Endodermal cell (in vitro differentiated cells): ENCODE results near the gene LAMB1. TPM values are rescaled to one million over a fixed set of nuclear protein-coding genes. Genes with fewer than 3 reads are reported as not detected.

Experiments used
- DNase-seq: peaks from one replicate; pipeline ENCODE4 v3.0.0-alpha.2; 2017
- H3K27ac ChIP-seq: 2 replicates; pipeline ENCODE4 v1.5.1; 2013; ENCODE audit warnings: mild to moderate bottlenecking, low read depth, low read length, moderate library complexity
- H3K27me3 ChIP-seq: 2 replicates; pipeline ENCODE4 v1.6.1; 2013; ENCODE audit warnings: mild to moderate bottlenecking, low read length, moderate library complexity; ENCODE audit not compliant: insufficient read depth, control insufficient read depth, poor library complexity, severe bottlenecking
- H3K36me3 ChIP-seq: 2 replicates; pipeline ENCODE4 v1.7.0; 2013; ENCODE audit warnings: mild to moderate bottlenecking, low read length, moderate library complexity; ENCODE audit not compliant: control insufficient read depth, insufficient read depth
- H3K4me1 ChIP-seq: one replicate; pipeline ENCODE4 v1.7.0; 2013; ENCODE audit warnings: low read length; ENCODE audit not compliant: control insufficient read depth, insufficient read depth
- H3K4me3 ChIP-seq: 2 replicates; pipeline ENCODE4 v1.5.1; 2013; ENCODE audit warnings: mild to moderate bottlenecking, low read length, moderate library complexity
- H3K9ac ChIP-seq: 2 replicates; pipeline ENCODE4 v1.6.1; 2013; ENCODE audit warnings: mild to moderate bottlenecking, low read length, moderate library complexity; ENCODE audit not compliant: poor library complexity, severe bottlenecking; ENCODE audit errors: extremely low read depth
- H3K9me3 ChIP-seq: 2 replicates; pipeline ENCODE4 v1.6.1; 2013; ENCODE audit warnings: mild to moderate bottlenecking, low read length, moderate library complexity; ENCODE audit not compliant: control insufficient read depth
- H3K27ac Mint-ChIP-seq: 2 replicates; pipeline ENCODE4 v1.8.0; 2020; ENCODE audit warnings: mixed read lengths
- H3K27me3 Mint-ChIP-seq: 2 replicates; pipeline ENCODE4 v1.8.0; 2021; ENCODE audit warnings: mild to moderate bottlenecking, mixed read lengths; ENCODE audit not compliant: insufficient read depth
- H3K36me3 Mint-ChIP-seq: 2 replicates; pipeline ENCODE4 v1.8.0; 2020; ENCODE audit warnings: low read depth, mixed read lengths
- H3K4me1 Mint-ChIP-seq: 2 replicates; pipeline ENCODE4 v1.8.0; 2020; ENCODE audit warnings: mixed read lengths
- H3K4me3 Mint-ChIP-seq: 2 replicates; pipeline ENCODE4 v1.8.0; 2020; ENCODE audit warnings: mild to moderate bottlenecking, moderate library complexity, mixed read lengths
- H3K9me3 Mint-ChIP-seq: 2 replicates; pipeline ENCODE4 v1.8.0; 2020; ENCODE audit warnings: mild to moderate bottlenecking, mixed read lengths
- CTCF ChIP-seq: fragments of 200-600 bp; sonication (generic); conservative IDR thresholded peaks from 2 replicates; pipeline ENCODE4 v1.5.0; 2021; ENCODE audit warnings: antibody characterized with exemption, mild to moderate bottlenecking
- WGBS, 2 experiments: methylation state at CpG; one replicate each; pipeline versions ENCODE4 v1.1.5 to v1.1.7; 2013; ENCODE audit warnings: missing lambda C conversion rate in 2 of 2, mixed read lengths in 1 of 2; ENCODE audit not compliant: insufficient coverage in 1 of 2, insufficient read length in 1 of 2; 5-methylcytosine and 5-hydroxymethylcytosine counted together
- total RNA-seq, 2 donors: library from RNA; stranded (reverse); fragmentation: NEBNext Ultra II Directional in 1 of 2; extraction: Animal tissue kit (Norgen Biotek cat#: 25700) in 1 of 2; gene quantifications; 2 replicates in 1 of 2; 3 replicates in 1 of 2; pipeline ENCODE4 v1.2.1, GENCODE V29; 2021

LAMB1 gene
- total RNA-seq, 2 donors from 2014 or later = 192 to 209 TPM

DNA sequence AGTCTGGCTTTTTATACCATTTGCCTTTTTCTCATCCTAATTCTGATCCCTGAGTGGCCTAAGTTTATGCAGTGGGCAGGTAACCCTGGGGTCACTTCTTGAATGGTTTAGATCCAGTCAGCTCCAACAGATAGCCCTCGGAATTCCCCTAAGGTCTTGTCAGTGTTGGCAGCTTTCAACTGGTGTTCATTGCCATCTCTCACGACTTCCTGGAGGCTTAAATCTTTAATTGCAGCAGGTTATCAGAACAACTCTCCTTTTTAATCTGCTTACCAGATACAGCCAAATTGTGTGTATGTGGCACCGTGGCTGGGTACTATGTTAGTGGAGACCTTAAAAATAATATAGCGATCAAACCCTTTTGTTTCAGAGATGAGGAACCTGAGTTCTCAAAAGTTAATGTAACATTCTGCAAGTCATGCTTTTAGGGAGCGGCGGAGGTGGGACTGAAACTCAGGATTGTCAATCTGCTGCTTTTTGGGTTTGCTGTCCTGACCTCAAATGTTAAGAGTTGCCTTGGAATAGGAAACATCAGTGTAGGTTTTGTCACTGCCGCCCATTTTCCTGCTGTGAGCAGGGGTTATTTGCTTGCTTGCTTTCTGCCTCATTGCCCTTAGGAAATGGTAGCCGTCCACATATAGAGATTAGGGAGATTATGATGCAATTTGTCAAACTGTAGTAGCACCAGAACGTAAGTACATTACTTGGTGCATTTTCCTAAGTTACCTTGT, 111.2 kb downstream of the LAMB1 start:
- no peak for TF ChIP-seq CTCF
- H3K27ac Mint-ChIP-seq = peak overlapping the region; percentile 98

GRCh38 chr7:107890962-107891635, 111.9 kb downstream of the LAMB1 start, which contains the start of gene DLD:
Gene DLD, plus strand, starts transcription at chr7:107891183. Its CDS starts 68 bp downstream, at chr7:107891251.
- peaks cover 6% of the 10 kb centered on the region for H3K9me3 Mint-ChIP-seq
- no peak for TF ChIP-seq CTCF

More for the DNA sequence above, 111.2 kb downstream of the LAMB1 start:
- WGBS, 2 experiments = 67 to 85% methylated on average over 6 to 9 of the region's 9 CpGs
- Histone ChIP-seq H3K9me3 (no peaks in the 10 kb centered on the region), H3K27me3 (no peaks in the 10 kb centered on the region), H3K9ac (peak overlapping the region; percentile 89), H3K27ac (peak overlapping the region; percentile 74), H3K4me1 (no peaks in the 10 kb centered on the region), H3K36me3 (peaks cover 35% of the 10 kb centered on the region), H3K4me3 (peak overlapping the region; percentile 93)
- no peak for DNase-seq
- H3K4me3 Mint-ChIP-seq = peak overlapping the region; percentile 89
- peaks cover 16% of the 10 kb centered on the region for H3K4me1 Mint-ChIP-seq
- H3K27me3 Mint-ChIP-seq = no peaks in the 10 kb centered on the region
- peaks cover 6% of the 10 kb centered on the region for H3K9me3 Mint-ChIP-seq
- H3K36me3 Mint-ChIP-seq = peaks cover 24% of the 10 kb centered on the region

DNA sequence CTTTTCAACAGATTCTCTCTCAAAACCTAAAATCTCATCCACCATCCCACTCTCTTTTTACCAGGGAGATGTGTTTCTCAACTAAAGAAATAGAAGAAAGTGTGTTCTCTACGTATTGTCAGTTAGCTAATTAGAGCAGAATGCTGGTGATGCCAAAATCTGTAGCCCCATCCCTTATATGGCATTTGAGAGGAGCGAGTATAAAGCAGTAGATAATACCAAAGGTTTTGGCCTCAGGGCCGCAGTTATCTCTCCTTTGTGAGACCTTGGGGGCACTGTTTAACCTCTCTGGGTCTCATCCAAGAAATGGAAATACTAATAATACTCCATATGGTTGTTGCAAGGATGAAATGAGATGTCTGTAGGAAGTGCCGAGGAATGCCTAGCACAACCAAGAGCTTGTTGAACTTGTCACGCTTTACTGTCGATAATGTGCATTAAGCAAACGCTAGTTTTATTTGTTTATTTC, 112.4 kb downstream of the LAMB1 start:
- no peaks in the 10 kb centered on the region for H3K4me1 ChIP-seq
- peaks cover 16% of the 10 kb centered on the region for H3K4me1 Mint-ChIP-seq
- 51 to 60% methylated on average over 3 to 6 of the region's 7 CpGs for WGBS, 2 experiments
- H3K9me3 Mint-ChIP-seq = peaks cover 6% of the 10 kb centered on the region
- TF ChIP-seq CTCF = no peak
- no peak overlapping the region for H3K9ac ChIP-seq
- H3K9me3 ChIP-seq = no peaks in the 10 kb centered on the region
- H3K36me3 Mint-ChIP-seq = peaks cover 24% of the 10 kb centered on the region
- peak overlapping the region; percentile 93 for H3K4me3 ChIP-seq
- peaks cover 8% of the 10 kb centered on the region for H3K27me3 Mint-ChIP-seq
- H3K27me3 ChIP-seq = peaks cover 9% of the 10 kb centered on the region
- H3K36me3 ChIP-seq = peaks cover 23% of the 10 kb centered on the region
- H3K27ac ChIP-seq = no peak overlapping the region
- no peak for DNase-seq
- H3K27ac Mint-ChIP-seq = peak overlapping the region; percentile 98
- peak overlapping the region; percentile 89 for H3K4me3 Mint-ChIP-seq

More at GRCh38 chr7:107890962-107891635, 111.9 kb downstream of the LAMB1 start, which contains the start of gene DLD:
- peaks cover 29% of the 10 kb centered on the region for H3K36me3 ChIP-seq
- Mint-ChIP-seq H3K4me3 (peak within 1 kb of the TSS; percentile 89), H3K36me3 (peaks cover 24% of the 10 kb centered on the region), H3K27ac (peak within 1 kb of the TSS; percentile 98), H3K27me3 (peaks cover 3% of the 10 kb centered on the region), H3K4me1 (peaks cover 16% of the 10 kb centered on the region)
- H3K4me3 ChIP-seq = peak within 1 kb of the TSS; percentile 93
- 0% methylated on average over 39 to 55 of the region's 55 CpGs for WGBS, 2 experiments
- H3K27ac ChIP-seq = peak within 1 kb of the TSS; percentile 74
- DNase-seq = peak; percentile 97
- H3K9ac ChIP-seq = peak within 1 kb of the TSS; percentile 89
- H3K4me1 ChIP-seq = no peaks in the 10 kb centered on the region
- H3K9me3 ChIP-seq = no peaks in the 10 kb centered on the region
- H3K27me3 ChIP-seq = peaks cover 5% of the 10 kb centered on the region
